DOHH2 (cell line): ENCODE results near the gene PTCH1.

Experiments used
- CTCF ChIP-seq: fragments of 200-600 bp; sonication (generic); IDR thresholded peaks from one replicate; pipeline ENCODE4 v1.5.1; 2014; ENCODE audit warnings: antibody characterized with exemption, mild to moderate bottlenecking, low read depth, low read length; ENCODE audit not compliant: poor library complexity, severe bottlenecking
- EZH2phosphoT487 ChIP-seq: fragments of 200-600 bp; sonication (generic); IDR thresholded peaks from 2 replicates; pipeline ENCODE4 v1.6.1; 2017; ENCODE audit warnings: borderline replicate concordance, mild to moderate bottlenecking, antibody characterized with exemption, low read length, moderate library complexity, mixed read lengths

GRCh38 chr9:95506428-95506677, 10.4 kb downstream of the PTCH1 start:
- TF ChIP-seq EZH2phosphoT487: no peak
- no peak for TF ChIP-seq CTCF
